MM.1S (cell line): Measurements from ENCODE around the gene CORO1C.
A peak's percentile ranks its signal among the peaks of the same experiment; 100 is the strongest.

Experiments
- DNase-seq: peaks from one replicate; pipeline ENCODE4 v3.0.0-alpha.2; 2015
- H2AFZ ChIP-seq: fragments of 300-600 bp; sonication (generic); 2 replicates; pipeline ENCODE4 v1.6.0; 2016; ENCODE audit warnings: antibody characterized with exemption, low read length
- H3F3A ChIP-seq: fragments of 300-600 bp; sonication (generic); 2 replicates; pipeline ENCODE4 v1.6.1; 2016; ENCODE audit warnings: mild to moderate bottlenecking, antibody characterized with exemption, low read length, moderate library complexity, mixed read lengths; ENCODE audit not compliant: insufficient read depth
- H3K27ac ChIP-seq: fragments of 300-600 bp; sonication (generic); 2 replicates; pipeline ENCODE4 v1.5.1; 2016; ENCODE audit warnings: mild to moderate bottlenecking, low read length
- H3K27me3 ChIP-seq: fragments of 300-600 bp; sonication (generic); replicated peaks from 2 replicates; pipeline ENCODE4 v1.6.0; 2016; ENCODE audit warnings: low read length; ENCODE audit not compliant: insufficient read depth
- H3K36me3 ChIP-seq: fragments of 300-600 bp; sonication (generic); replicated peaks from 2 replicates; pipeline ENCODE4 v1.6.1; 2016; ENCODE audit warnings: mild to moderate bottlenecking, low read length, mixed read lengths; ENCODE audit not compliant: insufficient read depth
- H3K4me1 ChIP-seq: fragments of 300-600 bp; sonication (generic); 2 replicates; pipeline ENCODE4 v1.6.1; 2016; ENCODE audit warnings: low read length, mixed read lengths
- H3K4me2 ChIP-seq: fragments of 300-600 bp; sonication (generic); 2 replicates; pipeline ENCODE4 v1.6.0; 2016; ENCODE audit warnings: low read depth, low read length
- H3K4me3 ChIP-seq: fragments of 300-600 bp; sonication (generic); 2 replicates; pipeline ENCODE4 v1.5.1; 2016; ENCODE audit warnings: low read length, mixed read lengths
- H3K79me2 ChIP-seq: fragments of 300-600 bp; sonication (generic); 2 replicates; pipeline ENCODE4 v1.6.1; 2016; ENCODE audit warnings: mixed run types, low read length, mixed read lengths
- H3K9ac ChIP-seq: fragments of 300-600 bp; sonication (generic); 2 replicates; pipeline ENCODE4 v1.6.1; 2016; ENCODE audit warnings: low read length, mixed read lengths
- H3K9me2 ChIP-seq: fragments of 300-600 bp; sonication (generic); replicated peaks from 2 replicates; pipeline ENCODE4 v1.6.1; 2016; ENCODE audit warnings: mild to moderate bottlenecking, low read length, mixed read lengths; ENCODE audit not compliant: insufficient read depth
- H3K9me3 ChIP-seq: fragments of 300-600 bp; sonication (generic); replicated peaks from 2 replicates; pipeline ENCODE4 v1.6.1; 2016; ENCODE audit warnings: mild to moderate bottlenecking, low read length, mixed read lengths; ENCODE audit not compliant: insufficient read depth
- H4K20me1 ChIP-seq: fragments of 300-600 bp; sonication (generic); 2 replicates; pipeline ENCODE4 v1.6.1; 2016; ENCODE audit warnings: mild to moderate bottlenecking, low read length, moderate library complexity, mixed read lengths; ENCODE audit not compliant: insufficient read depth
- CTCF ChIP-seq: fragments of 300-600 bp; sonication (generic); IDR thresholded peaks from 2 replicates; pipeline ENCODE4 v1.5.1; 2016; ENCODE audit warnings: antibody characterized with exemption, low read length, mixed read lengths
- EZH2 ChIP-seq: fragments of 300-600 bp; sonication (generic); optimal IDR thresholded peaks from 2 replicates; pipeline ENCODE3; 2017; ENCODE audit warnings: low read depth, mild to moderate bottlenecking, antibody characterized with exemption, low read length, mixed read lengths
- EZH2phosphoT487 ChIP-seq: fragments of 300-600 bp; sonication (generic); IDR thresholded peaks from 2 replicates; pipeline ENCODE4 v1.6.1; 2018; ENCODE audit warnings: antibody characterized with exemption, low read length

Gene CORO1C

GRCh38 chr12:108722992-108723766 is 8.1 kb downstream of the CORO1C start:
- Histone ChIP-seq H2AFZ (no peak overlapping the region), H4K20me1 (peaks cover 29% of the 10 kb centered on the region), H3K9ac (no peak overlapping the region), H3K9me3 (no peaks in the 10 kb centered on the region), H3K9me2 (no peaks in the 10 kb centered on the region), H3K27ac (no peak overlapping the region), H3K27me3 (no peaks in the 10 kb centered on the region), H3K79me2 (peaks cover 99% of the 10 kb centered on the region), H3K4me3 (no peak overlapping the region), H3K36me3 (no peaks in the 10 kb centered on the region; the same call in 1 of the 2 replicates), H3K4me2 (peak overlapping the region; percentile 17), H3F3A (0 out of 2 replicates have a peak, but pooled peaks cover 2% of the 10 kb centered on the region), H3K4me1 (peaks cover 32% of the 10 kb centered on the region)
- TF ChIP-seq EZH2 (no peak), CTCF (no peak), EZH2phosphoT487 (no peak)
- no peak for DNase-seq

- Histone ChIP-seq H3K79me2 (peaks cover 99% of the 10 kb centered on the region), H3K4me3 (no peak overlapping the region), H3F3A (0 out of 2 replicates have a peak, but pooled peaks cover 2% of the 10 kb centered on the region), H3K9me3 (no peaks in the 10 kb centered on the region), H3K4me1 (peaks cover 26% of the 10 kb centered on the region), H3K27me3 (no peaks in the 10 kb centered on the region), H3K27ac (no peak overlapping the region), H2AFZ (no peak overlapping the region), H3K9ac (no peak overlapping the region), H3K36me3 (no peaks in the 10 kb centered on the region), H3K4me2 (no peak overlapping the region), H4K20me1 (peaks cover 24% of the 10 kb centered on the region), H3K9me2 (no peaks in the 10 kb centered on the region)
- DNase-seq = no peak
- no peak for TF ChIP-seq CTCF
- TF ChIP-seq EZH2phosphoT487 = no peak
- no peak for TF ChIP-seq EZH2
Measured at GRCh38 chr12:108722463-108722862, 8.9 kb downstream of the CORO1C start.

- no peak overlapping the region for H3K4me3 ChIP-seq
- H3K27me3 ChIP-seq = no peaks in the 10 kb centered on the region
- H3K9me2 ChIP-seq = no peaks in the 10 kb centered on the region
- H3K4me2 ChIP-seq = no peak overlapping the region
- H4K20me1 ChIP-seq = peaks cover 22% of the 10 kb centered on the region
- no peaks in the 10 kb centered on the region for H3K36me3 ChIP-seq
- H3K27ac ChIP-seq = no peak overlapping the region
- peaks cover 26% of the 10 kb centered on the region for H3K4me1 ChIP-seq
- no peak for TF ChIP-seq CTCF
- TF ChIP-seq EZH2phosphoT487 = no peak
- no peak for TF ChIP-seq EZH2
- 0 out of 2 replicates have a peak, but pooled peaks cover 2% of the 10 kb centered on the region for H3F3A ChIP-seq
- no peak overlapping the region for H2AFZ ChIP-seq
- H3K79me2 ChIP-seq = peaks cover 99% of the 10 kb centered on the region
- no peak overlapping the region for H3K9ac ChIP-seq
- no peaks in the 10 kb centered on the region for H3K9me3 ChIP-seq
- no peak for DNase-seq
Measured at GRCh38 chr12:108721824-108722223, 9.5 kb downstream of the CORO1C start.
